T47D (cell line): Measurements from ENCODE around the gene HYDIN.
"Not testable (repeated sequence)": the region's sequence is repeated elsewhere in the genome, so short reads cannot be mapped to it uniquely, and the experiment has no call there.

Experiments
- DNase-seq, 2 experiments: peaks; one replicate each; pipeline versions ENCODE4 v3.0.0 to v3.0.0-alpha.2; 2011 to 2012; ENCODE audit warnings: low read depth in 1 of 2, low spot score in 1 of 2
- in situ Hi-C: cut with HindIII; loops from 2 replicates; pipeline ENCODE4 v1.10.0; 2016; ENCODE audit warnings: low sequenced_read_pairs, low pct_unique_long_range_greater_than_20kb

The HYDIN gene

GRCh38 chr16:71109656-71110208 is 120.8 kb downstream of the HYDIN start:
- in situ Hi-C loops, DNase-seq: not testable (repeated sequence)

- in situ Hi-C loops, DNase-seq: not testable (repeated sequence)
These were observed 124.6 kb downstream of the HYDIN start for GRCh38 chr16:71105881-71106280.

- DNase-seq, in situ Hi-C loops: not testable (repeated sequence)
These were observed 146.9 kb downstream of the HYDIN start for GRCh38 chr16:71083573-71083972.

- DNase-seq, in situ Hi-C loops: not testable (repeated sequence)
These were observed 149.7 kb downstream of the HYDIN start for GRCh38 chr16:71080777-71081176.

GRCh38 chr16:71080262-71080661 is 150.3 kb downstream of the HYDIN start:
- DNase-seq, in situ Hi-C loops: not testable (repeated sequence)

GRCh38 chr16:71070651-71071050 is 159.9 kb downstream of the HYDIN start:
- in situ Hi-C loops, DNase-seq: not testable (repeated sequence)

- in situ Hi-C loops, DNase-seq: not testable (repeated sequence)
These were observed 160.7 kb downstream of the HYDIN start for GRCh38 chr16:71069842-71070241.

GRCh38 chr16:71053897-71054609 is 176.5 kb downstream of the HYDIN start:
- in situ Hi-C loops, DNase-seq: not testable (repeated sequence)

GRCh38 chr16:71050307-71050706 is 180.2 kb downstream of the HYDIN start:
- DNase-seq, in situ Hi-C loops: not testable (repeated sequence)

GRCh38 chr16:71039368-71040111 is 191.0 kb downstream of the HYDIN start:
- DNase-seq, in situ Hi-C loops: not testable (repeated sequence)

GRCh38 chr16:71038421-71038820 is 192.1 kb downstream of the HYDIN start:
- in situ Hi-C loops, DNase-seq: not testable (repeated sequence)

GRCh38 chr16:71037987-71038386 is 192.5 kb downstream of the HYDIN start:
- in situ Hi-C loops, DNase-seq: not testable (repeated sequence)

GRCh38 chr16:71028032-71028727 is 202.3 kb downstream of the HYDIN start:
- in situ Hi-C loops, DNase-seq: not testable (repeated sequence)

- in situ Hi-C loops, DNase-seq: not testable (repeated sequence)
These were observed 203.0 kb downstream of the HYDIN start for GRCh38 chr16:71027511-71027910.

GRCh38 chr16:71023851-71024439 is 206.6 kb downstream of the HYDIN start:
- DNase-seq, in situ Hi-C loops: not testable (repeated sequence)

- DNase-seq, in situ Hi-C loops: not testable (repeated sequence)
These were observed 208.5 kb downstream of the HYDIN start for GRCh38 chr16:71021961-71022537.

GRCh38 chr16:71019067-71019682 is 211.3 kb downstream of the HYDIN start:
- in situ Hi-C loops, DNase-seq: not testable (repeated sequence)
